NT2/D1 (cell line): ENCODE data around the gene TEX14.
"Not testable (repeated sequence)": the region's sequence is repeated elsewhere in the genome, so short reads cannot be mapped to it uniquely, and the experiment has no call there.

Source experiments
- DNase-seq: peaks from one replicate; pipeline ENCODE4 v3.0.0-alpha.2; 2011; ENCODE audit warnings: low read depth, low spot score
- H3K27me3 ChIP-seq: 2 replicates; pipeline ENCODE4 v1.6.0; 2011; ENCODE audit warnings: mild to moderate bottlenecking; ENCODE audit not compliant: insufficient read length, insufficient read depth
- H3K36me3 ChIP-seq: 2 replicates; pipeline ENCODE4 v1.6.1; 2011; ENCODE audit warnings: mild to moderate bottlenecking, low read length, mixed read lengths; ENCODE audit not compliant: insufficient read depth, insufficient read length
- H3K4me1 ChIP-seq: 2 replicates; pipeline ENCODE4 v1.5.1; 2011; ENCODE audit not compliant: insufficient read depth, insufficient read length
- H3K4me3 ChIP-seq: 2 replicates; pipeline ENCODE4 v1.5.1; 2011; ENCODE audit warnings: low read depth; ENCODE audit not compliant: insufficient read length
- H3K9ac ChIP-seq: 2 replicates; pipeline ENCODE4 v1.6.0; 2011; ENCODE audit warnings: low read depth; ENCODE audit not compliant: insufficient read length
- H3K9me3 ChIP-seq: 2 replicates; pipeline ENCODE4 v1.5.1; 2011; ENCODE audit warnings: mild to moderate bottlenecking, low read length; ENCODE audit not compliant: insufficient read depth
- SUZ12 ChIP-seq: IDR thresholded peaks from 2 replicates; pipeline ENCODE4 v1.6.1; 2011; ENCODE audit not compliant: insufficient read length, insufficient read depth; ENCODE audit errors: extremely low read depth
- YY1 ChIP-seq: IDR thresholded peaks from 2 replicates; pipeline ENCODE4 v1.6.1; 2011; ENCODE audit not compliant: insufficient read length, insufficient read depth
- ZNF274 ChIP-seq: IDR thresholded peaks from 2 replicates; pipeline ENCODE4 v1.6.1; 2011; ENCODE audit warnings: mild to moderate bottlenecking, low read depth, low read length

Gene TEX14

GRCh38 chr17:58660621-58661020 lies 31.2 kb downstream of the TEX14 start:
- H3K4me3 ChIP-seq, result no peak overlapping the region
- no peaks in the 10 kb centered on the region for H3K36me3 ChIP-seq
- H3K4me1 ChIP-seq, result no peaks in the 10 kb centered on the region
- no peak for DNase-seq
- H3K27me3 ChIP-seq, result no peaks in the 10 kb centered on the region
- H3K9ac ChIP-seq, result no peak overlapping the region
- peaks cover 4% of the 10 kb centered on the region; the same call in 1 of the 2 replicates for H3K9me3 ChIP-seq
- no peak for TF ChIP-seq SUZ12
- TF ChIP-seq ZNF274, result no peak

GRCh38 chr17:58659714-58660084 lies 32.1 kb downstream of the TEX14 start:
- not testable (repeated sequence) for H3K4me3 ChIP-seq, DNase-seq

GRCh38 chr17:58658804-58659713 lies 32.8 kb downstream of the TEX14 start:
- Histone ChIP-seq H3K36me3 (no peaks in the 10 kb centered on the region), H3K4me3 (no peak overlapping the region), H3K9ac (peak overlapping the region; percentile 73), H3K9me3 (peaks cover 4% of the 10 kb centered on the region; the same call in 1 of the 2 replicates), H3K27me3 (no peaks in the 10 kb centered on the region), H3K4me1 (no peaks in the 10 kb centered on the region)
- peak; percentile 78 for DNase-seq
- no peak for TF ChIP-seq YY1
- no peak for TF ChIP-seq SUZ12
- no peak for TF ChIP-seq ZNF274

More at GRCh38 chr17:58659714-58660084, 32.1 kb downstream of the TEX14 start:
- not testable (repeated sequence) for H3K27me3 ChIP-seq, H3K36me3 ChIP-seq, H3K9me3 ChIP-seq, H3K4me1 ChIP-seq
- peak overlapping the region; percentile 73 for H3K9ac ChIP-seq

- not testable (repeated sequence) for H3K4me3 ChIP-seq, H3K4me1 ChIP-seq, H3K27me3 ChIP-seq, H3K36me3 ChIP-seq, H3K9me3 ChIP-seq, H3K9ac ChIP-seq
- peak; percentile 23 for DNase-seq
These were observed 33.7 kb downstream of the TEX14 start for GRCh38 chr17:58657962-58658803.

- Histone ChIP-seq H3K9me3 (peaks cover 3% of the 10 kb centered on the region; the same call in 1 of the 2 replicates), H3K27me3 (no peaks in the 10 kb centered on the region), H3K4me1 (no peaks in the 10 kb centered on the region), H3K4me3 (no peak overlapping the region), H3K9ac (no peak overlapping the region), H3K36me3 (no peaks in the 10 kb centered on the region)
- no peak for DNase-seq
- TF ChIP-seq YY1 (no peak), ZNF274 (no peak), SUZ12 (no peak)
These were observed 43.6 kb downstream of the TEX14 start for GRCh38 chr17:58648236-58648635.

- H3K9ac ChIP-seq, result no peak overlapping the region
- no peaks in the 10 kb centered on the region for H3K4me1 ChIP-seq
- no peaks in the 10 kb centered on the region for H3K27me3 ChIP-seq
- no peaks in the 10 kb centered on the region for H3K36me3 ChIP-seq
- no peak for TF ChIP-seq SUZ12
- no peak for TF ChIP-seq YY1
- TF ChIP-seq ZNF274, result no peak
- no peak overlapping the region for H3K4me3 ChIP-seq
- DNase-seq, result no peak
- no peaks in the 10 kb centered on the region for H3K9me3 ChIP-seq
These were observed 48.7 kb downstream of the TEX14 start for GRCh38 chr17:58643147-58643546.

GRCh38 chr17:58641887-58642311 lies 49.9 kb downstream of the TEX14 start:
- Histone ChIP-seq H3K9ac (no peak overlapping the region), H3K36me3 (no peaks in the 10 kb centered on the region), H3K4me1 (no peaks in the 10 kb centered on the region), H3K27me3 (no peaks in the 10 kb centered on the region), H3K4me3 (no peak overlapping the region), H3K9me3 (no peaks in the 10 kb centered on the region)
- TF ChIP-seq ZNF274, result no peak
- no peak for TF ChIP-seq SUZ12
- TF ChIP-seq YY1, result no peak
- no peak for DNase-seq
